GM23338 (cell line): ENCODE data around the gene UBAP1L. TPM values are rescaled to one million over a fixed set of nuclear protein-coding genes. Genes with fewer than 3 reads are reported as not detected.

Source experiments
- ATAC-seq: fragments of 200-7000 bp; cut with Tn5 transposase; 3 replicates; pipeline ENCODE4 v1.9.1; 2020
- DNase-seq: peaks from one replicate; pipeline ENCODE4 v3.0.0-alpha.2; 2015; ENCODE audit warnings: low spot score
- H2AFZ ChIP-seq: fragments of 200-600 bp; sonication (generic); 2 replicates; pipeline ENCODE4 v1.8.0; 2016; ENCODE audit warnings: antibody characterized with exemption, mild to moderate bottlenecking, moderate library complexity
- H3F3A ChIP-seq: fragments of 200-600 bp; sonication (generic); replicated peaks from 2 replicates; pipeline ENCODE4 v1.8.0; 2017; ENCODE audit warnings: antibody characterized with exemption, mixed run types, low read depth
- H3K27ac ChIP-seq: fragments of 200-600 bp; sonication (generic); 2 replicates; pipeline ENCODE4 v1.6.1; 2016; ENCODE audit warnings: low read depth
- H3K27me3 ChIP-seq: fragments of 200-600 bp; sonication (generic); 2 replicates; pipeline ENCODE4 v1.8.0; 2016; ENCODE audit warnings: mild to moderate bottlenecking, mixed run types, moderate library complexity; ENCODE audit not compliant: insufficient read depth
- H3K36me3 ChIP-seq: fragments of 200-600 bp; sonication (generic); 2 replicates; pipeline ENCODE4 v1.8.0; 2016; ENCODE audit warnings: mild to moderate bottlenecking; ENCODE audit not compliant: insufficient read depth
- H3K4me1 ChIP-seq: fragments of 200-600 bp; sonication (generic); 2 replicates; pipeline ENCODE4 v1.8.0; 2016; ENCODE audit warnings: mild to moderate bottlenecking, moderate library complexity; ENCODE audit not compliant: insufficient read depth
- H3K4me2 ChIP-seq: fragments of 200-600 bp; sonication (generic); 2 replicates; pipeline ENCODE4 v1.7.1; 2017; ENCODE audit warnings: mixed run types
- H3K4me3 ChIP-seq: fragments of 200-600 bp; sonication (generic); 2 replicates; pipeline ENCODE4 v1.6.1; 2016; ENCODE audit warnings: mixed run types
- H3K79me2 ChIP-seq: fragments of 200-600 bp; sonication (generic); replicated peaks from 2 replicates; pipeline ENCODE4 v1.8.0; 2017; ENCODE audit warnings: mild to moderate bottlenecking; ENCODE audit not compliant: insufficient read depth
- H3K9me2 ChIP-seq: fragments of 200-600 bp; sonication (generic); 2 replicates; pipeline ENCODE4 v1.8.0; 2017; ENCODE audit not compliant: insufficient read depth
- H4K20me1 ChIP-seq: fragments of 200-600 bp; sonication (generic); replicated peaks from 2 replicates; pipeline ENCODE4 v1.8.0; 2017; ENCODE audit warnings: mild to moderate bottlenecking; ENCODE audit not compliant: insufficient read depth
- H3K27ac Mint-ChIP-seq: 2 replicates; pipeline ENCODE4 v1.8.0; 2020; ENCODE audit warnings: inconsistent platforms, mild to moderate bottlenecking, moderate library complexity, mixed read lengths
- H3K27me3 Mint-ChIP-seq: 3 replicates; pipeline ENCODE4 v1.8.0; 2022; ENCODE audit warnings: low read depth, mild to moderate bottlenecking, moderate library complexity, mixed read lengths, inconsistent platforms; ENCODE audit not compliant: insufficient read depth, poor library complexity
- H3K36me3 Mint-ChIP-seq: 3 replicates; pipeline ENCODE4 v1.8.0; 2021; ENCODE audit warnings: low read depth, mild to moderate bottlenecking, inconsistent platforms, moderate library complexity, mixed read lengths
- H3K4me1 Mint-ChIP-seq: 3 replicates; pipeline ENCODE4 v1.8.0; 2020; ENCODE audit warnings: mild to moderate bottlenecking, inconsistent platforms, mixed read lengths
- H3K4me3 Mint-ChIP-seq: 3 replicates; pipeline ENCODE4 v1.8.0; 2021; ENCODE audit warnings: moderate library complexity, mild to moderate bottlenecking, inconsistent platforms, mixed read lengths
- H3K9me3 Mint-ChIP-seq: 3 replicates; pipeline ENCODE4 v1.8.0; 2020; ENCODE audit warnings: moderate library complexity, mild to moderate bottlenecking, inconsistent platforms, mixed read lengths
- CREB1 ChIP-seq: fragments of 250-450 bp; sonication (Bioruptor Pico); IDR thresholded peaks from 2 replicates; pipeline ENCODE4 v1.5.0; 2020; ENCODE audit warnings: low read depth, mild to moderate bottlenecking, moderate library complexity
- EZH2 ChIP-seq: fragments of 200-600 bp; sonication (generic); IDR thresholded peaks from one replicate; pipeline ENCODE4 v1.8.0; 2017; ENCODE audit warnings: antibody characterized with exemption, mild to moderate bottlenecking, low read depth; ENCODE audit not compliant: unreplicated experiment
- EZH2phosphoT487 ChIP-seq: fragments of 200-600 bp; sonication (generic); IDR thresholded peaks from one replicate; pipeline ENCODE4 v1.8.1; 2018; ENCODE audit warnings: antibody characterized with exemption; ENCODE audit not compliant: unreplicated experiment
- JUNB ChIP-seq: IDR thresholded peaks from one replicate; pipeline ENCODE4 v1.6.1; 2016; ENCODE audit warnings: antibody characterized with exemption; ENCODE audit not compliant: unreplicated experiment
- NANOG ChIP-seq: IDR thresholded peaks from 2 replicates; pipeline ENCODE4 v1.6.1; 2016; ENCODE audit warnings: antibody characterized with exemption, borderline replicate concordance
- POLR2AphosphoS5 ChIP-seq: IDR thresholded peaks from 2 replicates; pipeline ENCODE4 v1.6.1; 2016; ENCODE audit warnings: antibody characterized with exemption, low read depth
- STAT1 ChIP-seq: IDR thresholded peaks from one replicate; pipeline ENCODE4 v1.6.1; 2016; ENCODE audit warnings: antibody characterized with exemption; ENCODE audit not compliant: unreplicated experiment
- ZNF114 ChIP-seq: fragments of 250-450 bp; sonication (Bioruptor Pico); IDR thresholded peaks from 2 replicates; pipeline ENCODE4 v1.5.0; 2020; ENCODE audit warnings: mild to moderate bottlenecking, moderate library complexity
- ZNF331 ChIP-seq: fragments of 250-450 bp; sonication (Bioruptor Pico); IDR thresholded peaks from 2 replicates; pipeline ENCODE4 v1.5.0; 2020; ENCODE audit warnings: low read depth, mild to moderate bottlenecking, moderate library complexity
- polyA plus RNA-seq: library from polyadenylated mRNA; unstranded; fragments of >200 nt; fragmentation: Nextera tagmentation; extraction: Ambion mirVana; gene quantifications from 2 replicates; pipeline ENCODE4 v1.2.1, GENCODE V29; 2016
- total RNA-seq: library from RNA; depleted of rRNA; stranded (reverse); fragments of >200 nt; shearing (Covaris generic); gene quantifications from 2 replicates; pipeline ENCODE4 v1.2.3, GENCODE V29; 2014
- TF ChIP-seq, protein P1 (sequence below): IDR thresholded peaks from one replicate; pipeline ENCODE4 v1.6.1; 2018; ENCODE audit warnings: antibody characterized with exemption; ENCODE audit not compliant: unreplicated experiment
- TF ChIP-seq, protein P2 (sequence below), 2 experiments: fragments of 200-600 bp in 1 of 2; sonication (generic) in 1 of 2; conservative IDR thresholded peaks; 2 replicates each; pipeline versions ENCODE4 v1.5.1 to v1.6.1; 2016 to 2017; ENCODE audit warnings: antibody characterized with exemption in 2 of 2, low read depth in 2 of 2, mild to moderate bottlenecking in 2 of 2, moderate library complexity in 1 of 2
- TF ChIP-seq, protein P3 (sequence below): IDR thresholded peaks from 2 replicates; pipeline ENCODE4 v1.6.1; 2016; ENCODE audit warnings: antibody characterized with exemption
- TF ChIP-seq, protein P4 (sequence below): fragments of 250-450 bp; sonication (Bioruptor Pico); IDR thresholded peaks from 2 replicates; pipeline ENCODE4 v1.5.0; 2020; ENCODE audit warnings: mild to moderate bottlenecking, moderate library complexity

UBAP1L gene
- total and polyA plus RNA-seq, 2 experiments from 2014 or later, result 0.53 to 1.5 TPM

DNA sequence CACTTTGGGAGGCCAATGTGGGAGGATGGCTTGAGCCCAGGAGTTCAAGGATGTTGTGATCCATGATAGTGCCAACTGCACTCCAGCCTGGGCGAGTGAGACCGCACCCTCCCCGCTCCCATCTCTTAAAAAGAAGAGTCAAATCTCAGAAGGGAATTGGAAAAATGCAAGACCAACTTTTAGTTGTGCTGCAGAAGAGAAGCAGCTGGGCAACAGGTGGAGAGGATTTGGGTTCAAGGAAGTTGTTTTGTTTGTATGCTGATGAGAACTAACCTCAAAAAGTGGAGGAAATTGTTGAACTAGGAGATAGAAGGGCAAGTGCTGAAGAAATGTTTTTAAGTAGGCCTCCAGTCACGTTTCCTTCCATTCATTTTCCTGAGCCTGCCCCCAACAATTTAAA lies 31.4 kb upstream of the UBAP1L start:
- Histone ChIP-seq H3K79me2 (no peaks in the 10 kb centered on the region), H4K20me1 (no peaks in the 10 kb centered on the region; the same call in 1 of the 2 replicates), H3K9me2 (no peaks in the 10 kb centered on the region), H2AFZ (no peak overlapping the region), H3K36me3 (peaks cover 12% of the 10 kb centered on the region), H3K4me1 (no peaks in the 10 kb centered on the region), H3K27me3 (no peaks in the 10 kb centered on the region), H3K4me2 (no peak overlapping the region), H3K27ac (peak overlapping the region; percentile 19; the same call in 1 of the 2 replicates), H3K4me3 (no peak overlapping the region), H3F3A (no peaks in the 10 kb centered on the region)
- Mint-ChIP-seq H3K27me3 (peaks cover 2% of the 10 kb centered on the region), H3K36me3 (peaks cover 8% of the 10 kb centered on the region; the same call in 2 of the 3 replicates), H3K9me3 (no peaks in the 10 kb centered on the region), H3K27ac (no peak overlapping the region), H3K4me1 (no peaks in the 10 kb centered on the region), H3K4me3 (no peak overlapping the region)
- no peak for TF ChIP-seq CREB1 (CRISPR knock-in tag)
- TF ChIP-seq, protein P1, sequence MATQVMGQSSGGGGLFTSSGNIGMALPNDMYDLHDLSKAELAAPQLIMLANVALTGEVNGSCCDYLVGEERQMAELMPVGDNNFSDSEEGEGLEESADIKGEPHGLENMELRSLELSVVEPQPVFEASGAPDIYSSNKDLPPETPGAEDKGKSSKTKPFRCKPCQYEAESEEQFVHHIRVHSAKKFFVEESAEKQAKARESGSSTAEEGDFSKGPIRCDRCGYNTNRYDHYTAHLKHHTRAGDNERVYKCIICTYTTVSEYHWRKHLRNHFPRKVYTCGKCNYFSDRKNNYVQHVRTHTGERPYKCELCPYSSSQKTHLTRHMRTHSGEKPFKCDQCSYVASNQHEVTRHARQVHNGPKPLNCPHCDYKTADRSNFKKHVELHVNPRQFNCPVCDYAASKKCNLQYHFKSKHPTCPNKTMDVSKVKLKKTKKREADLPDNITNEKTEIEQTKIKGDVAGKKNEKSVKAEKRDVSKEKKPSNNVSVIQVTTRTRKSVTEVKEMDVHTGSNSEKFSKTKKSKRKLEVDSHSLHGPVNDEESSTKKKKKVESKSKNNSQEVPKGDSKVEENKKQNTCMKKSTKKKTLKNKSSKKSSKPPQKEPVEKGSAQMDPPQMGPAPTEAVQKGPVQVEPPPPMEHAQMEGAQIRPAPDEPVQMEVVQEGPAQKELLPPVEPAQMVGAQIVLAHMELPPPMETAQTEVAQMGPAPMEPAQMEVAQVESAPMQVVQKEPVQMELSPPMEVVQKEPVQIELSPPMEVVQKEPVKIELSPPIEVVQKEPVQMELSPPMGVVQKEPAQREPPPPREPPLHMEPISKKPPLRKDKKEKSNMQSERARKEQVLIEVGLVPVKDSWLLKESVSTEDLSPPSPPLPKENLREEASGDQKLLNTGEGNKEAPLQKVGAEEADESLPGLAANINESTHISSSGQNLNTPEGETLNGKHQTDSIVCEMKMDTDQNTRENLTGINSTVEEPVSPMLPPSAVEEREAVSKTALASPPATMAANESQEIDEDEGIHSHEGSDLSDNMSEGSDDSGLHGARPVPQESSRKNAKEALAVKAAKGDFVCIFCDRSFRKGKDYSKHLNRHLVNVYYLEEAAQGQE, result no peak
- no peak for TF ChIP-seq JUNB
- TF ChIP-seq, protein P2, sequence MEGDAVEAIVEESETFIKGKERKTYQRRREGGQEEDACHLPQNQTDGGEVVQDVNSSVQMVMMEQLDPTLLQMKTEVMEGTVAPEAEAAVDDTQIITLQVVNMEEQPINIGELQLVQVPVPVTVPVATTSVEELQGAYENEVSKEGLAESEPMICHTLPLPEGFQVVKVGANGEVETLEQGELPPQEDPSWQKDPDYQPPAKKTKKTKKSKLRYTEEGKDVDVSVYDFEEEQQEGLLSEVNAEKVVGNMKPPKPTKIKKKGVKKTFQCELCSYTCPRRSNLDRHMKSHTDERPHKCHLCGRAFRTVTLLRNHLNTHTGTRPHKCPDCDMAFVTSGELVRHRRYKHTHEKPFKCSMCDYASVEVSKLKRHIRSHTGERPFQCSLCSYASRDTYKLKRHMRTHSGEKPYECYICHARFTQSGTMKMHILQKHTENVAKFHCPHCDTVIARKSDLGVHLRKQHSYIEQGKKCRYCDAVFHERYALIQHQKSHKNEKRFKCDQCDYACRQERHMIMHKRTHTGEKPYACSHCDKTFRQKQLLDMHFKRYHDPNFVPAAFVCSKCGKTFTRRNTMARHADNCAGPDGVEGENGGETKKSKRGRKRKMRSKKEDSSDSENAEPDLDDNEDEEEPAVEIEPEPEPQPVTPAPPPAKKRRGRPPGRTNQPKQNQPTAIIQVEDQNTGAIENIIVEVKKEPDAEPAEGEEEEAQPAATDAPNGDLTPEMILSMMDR (conservative IDR thresholded peaks at IDR 0.05; ENCODE audit: low read depth in 2 of 2), result no peak
- TF ChIP-seq EZH2phosphoT487, result no peak
- TF ChIP-seq POLR2AphosphoS5, result no peak
- TF ChIP-seq EZH2, result no peak
- TF ChIP-seq STAT1, result no peak
- TF ChIP-seq ZNF114 (CRISPR knock-in tag), result no peak
- no peak for TF ChIP-seq NANOG
- TF ChIP-seq, protein P3, sequence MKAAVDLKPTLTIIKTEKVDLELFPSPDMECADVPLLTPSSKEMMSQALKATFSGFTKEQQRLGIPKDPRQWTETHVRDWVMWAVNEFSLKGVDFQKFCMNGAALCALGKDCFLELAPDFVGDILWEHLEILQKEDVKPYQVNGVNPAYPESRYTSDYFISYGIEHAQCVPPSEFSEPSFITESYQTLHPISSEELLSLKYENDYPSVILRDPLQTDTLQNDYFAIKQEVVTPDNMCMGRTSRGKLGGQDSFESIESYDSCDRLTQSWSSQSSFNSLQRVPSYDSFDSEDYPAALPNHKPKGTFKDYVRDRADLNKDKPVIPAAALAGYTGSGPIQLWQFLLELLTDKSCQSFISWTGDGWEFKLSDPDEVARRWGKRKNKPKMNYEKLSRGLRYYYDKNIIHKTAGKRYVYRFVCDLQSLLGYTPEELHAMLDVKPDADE, result no peak
- TF ChIP-seq, protein P4, sequence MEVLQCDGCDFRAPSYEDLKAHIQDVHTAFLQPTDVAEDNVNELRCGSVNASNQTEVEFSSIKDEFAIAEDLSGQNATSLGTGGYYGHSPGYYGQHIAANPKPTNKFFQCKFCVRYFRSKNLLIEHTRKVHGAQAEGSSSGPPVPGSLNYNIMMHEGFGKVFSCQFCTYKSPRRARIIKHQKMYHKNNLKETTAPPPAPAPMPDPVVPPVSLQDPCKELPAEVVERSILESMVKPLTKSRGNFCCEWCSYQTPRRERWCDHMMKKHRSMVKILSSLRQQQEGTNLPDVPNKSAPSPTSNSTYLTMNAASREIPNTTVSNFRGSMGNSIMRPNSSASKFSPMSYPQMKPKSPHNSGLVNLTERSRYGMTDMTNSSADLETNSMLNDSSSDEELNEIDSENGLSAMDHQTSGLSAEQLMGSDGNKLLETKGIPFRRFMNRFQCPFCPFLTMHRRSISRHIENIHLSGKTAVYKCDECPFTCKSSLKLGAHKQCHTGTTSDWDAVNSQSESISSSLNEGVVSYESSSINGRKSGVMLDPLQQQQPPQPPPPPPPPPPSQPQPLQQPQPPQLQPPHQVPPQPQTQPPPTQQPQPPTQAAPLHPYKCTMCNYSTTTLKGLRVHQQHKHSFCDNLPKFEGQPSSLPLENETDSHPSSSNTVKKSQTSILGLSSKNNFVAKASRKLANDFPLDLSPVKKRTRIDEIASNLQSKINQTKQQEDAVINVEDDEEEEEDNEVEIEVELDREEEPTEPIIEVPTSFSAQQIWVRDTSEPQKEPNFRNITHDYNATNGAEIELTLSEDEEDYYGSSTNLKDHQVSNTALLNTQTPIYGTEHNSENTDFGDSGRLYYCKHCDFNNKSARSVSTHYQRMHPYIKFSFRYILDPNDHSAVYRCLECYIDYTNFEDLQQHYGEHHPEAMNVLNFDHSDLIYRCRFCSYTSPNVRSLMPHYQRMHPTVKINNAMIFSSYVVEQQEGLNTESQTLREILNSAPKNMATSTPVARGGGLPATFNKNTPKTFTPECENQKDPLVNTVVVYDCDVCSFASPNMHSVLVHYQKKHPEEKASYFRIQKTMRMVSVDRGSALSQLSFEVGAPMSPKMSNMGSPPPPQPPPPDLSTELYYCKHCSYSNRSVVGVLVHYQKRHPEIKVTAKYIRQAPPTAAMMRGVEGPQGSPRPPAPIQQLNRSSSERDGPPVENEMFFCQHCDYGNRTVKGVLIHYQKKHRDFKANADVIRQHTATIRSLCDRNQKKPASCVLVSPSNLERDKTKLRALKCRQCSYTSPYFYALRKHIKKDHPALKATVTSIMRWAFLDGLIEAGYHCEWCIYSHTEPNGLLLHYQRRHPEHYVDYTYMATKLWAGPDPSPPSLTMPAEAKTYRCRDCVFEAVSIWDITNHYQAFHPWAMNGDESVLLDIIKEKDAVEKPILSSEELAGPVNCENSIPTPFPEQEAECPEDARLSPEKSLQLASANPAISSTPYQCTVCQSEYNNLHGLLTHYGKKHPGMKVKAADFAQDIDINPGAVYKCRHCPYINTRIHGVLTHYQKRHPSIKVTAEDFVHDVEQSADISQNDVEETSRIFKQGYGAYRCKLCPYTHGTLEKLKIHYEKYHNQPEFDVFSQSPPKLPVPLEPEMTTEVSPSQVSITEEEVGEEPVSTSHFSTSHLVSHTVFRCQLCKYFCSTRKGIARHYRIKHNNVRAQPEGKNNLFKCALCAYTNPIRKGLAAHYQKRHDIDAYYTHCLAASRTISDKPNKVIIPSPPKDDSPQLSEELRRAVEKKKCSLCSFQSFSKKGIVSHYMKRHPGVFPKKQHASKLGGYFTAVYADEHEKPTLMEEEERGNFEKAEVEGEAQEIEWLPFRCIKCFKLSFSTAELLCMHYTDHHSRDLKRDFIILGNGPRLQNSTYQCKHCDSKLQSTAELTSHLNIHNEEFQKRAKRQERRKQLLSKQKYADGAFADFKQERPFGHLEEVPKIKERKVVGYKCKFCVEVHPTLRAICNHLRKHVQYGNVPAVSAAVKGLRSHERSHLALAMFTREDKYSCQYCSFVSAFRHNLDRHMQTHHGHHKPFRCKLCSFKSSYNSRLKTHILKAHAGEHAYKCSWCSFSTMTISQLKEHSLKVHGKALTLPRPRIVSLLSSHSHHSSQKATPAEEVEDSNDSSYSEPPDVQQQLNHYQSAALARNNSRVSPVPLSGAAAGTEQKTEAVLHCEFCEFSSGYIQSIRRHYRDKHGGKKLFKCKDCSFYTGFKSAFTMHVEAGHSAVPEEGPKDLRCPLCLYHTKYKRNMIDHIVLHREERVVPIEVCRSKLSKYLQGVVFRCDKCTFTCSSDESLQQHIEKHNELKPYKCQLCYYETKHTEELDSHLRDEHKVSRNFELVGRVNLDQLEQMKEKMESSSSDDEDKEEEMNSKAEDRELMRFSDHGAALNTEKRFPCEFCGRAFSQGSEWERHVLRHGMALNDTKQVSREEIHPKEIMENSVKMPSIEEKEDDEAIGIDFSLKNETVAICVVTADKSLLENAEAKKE, result no peak
- no peak for TF ChIP-seq ZNF331 (CRISPR knock-in tag)
- ATAC-seq (no peak), DNase-seq (no peak)
